Body of pancreas (tissue), 4 donors: ENCODE data around the gene RABGEF1.

ENCODE experiments used
- POLR2A ChIP-seq, 3 donors: fragments of 450-650 bp; IDR thresholded peaks; one replicate each; pipeline ENCODE4 v1.6.1; 2016; ENCODE audit warnings: antibody characterized with exemption in 3 of 3, mild to moderate bottlenecking in 2 of 3
- TF ChIP-seq, protein P1 (sequence below), 7 experiments: fragments of 450-650 bp in 4 of 7; fragments of 200-600 bp in 3 of 7; sonication (generic) in 3 of 7; IDR thresholded peaks; one replicate each; pipeline ENCODE4 v1.5.1; 2016 to 2019; ENCODE audit warnings: antibody characterized with exemption in 7 of 7

DNA sequence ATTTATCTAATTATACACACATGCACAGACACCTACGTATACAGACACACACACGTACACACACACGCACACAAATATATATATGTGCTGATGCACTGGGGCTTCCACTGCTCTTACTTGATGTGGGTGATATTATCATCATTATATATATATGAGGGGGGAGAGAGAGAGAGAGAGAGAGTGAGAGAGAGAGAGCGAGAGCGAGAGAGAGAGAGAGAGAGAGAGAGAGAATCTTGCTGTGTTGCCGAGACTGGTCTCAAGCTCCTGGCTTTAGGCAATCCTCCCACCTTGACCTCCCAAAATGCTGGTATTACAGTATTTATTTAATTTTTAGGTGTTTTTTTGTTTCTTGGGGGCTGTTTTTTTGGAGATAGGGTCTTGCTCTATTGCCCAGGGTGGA is 3.6 kb upstream of the RABGEF1 start:
- TF ChIP-seq, protein P1, sequence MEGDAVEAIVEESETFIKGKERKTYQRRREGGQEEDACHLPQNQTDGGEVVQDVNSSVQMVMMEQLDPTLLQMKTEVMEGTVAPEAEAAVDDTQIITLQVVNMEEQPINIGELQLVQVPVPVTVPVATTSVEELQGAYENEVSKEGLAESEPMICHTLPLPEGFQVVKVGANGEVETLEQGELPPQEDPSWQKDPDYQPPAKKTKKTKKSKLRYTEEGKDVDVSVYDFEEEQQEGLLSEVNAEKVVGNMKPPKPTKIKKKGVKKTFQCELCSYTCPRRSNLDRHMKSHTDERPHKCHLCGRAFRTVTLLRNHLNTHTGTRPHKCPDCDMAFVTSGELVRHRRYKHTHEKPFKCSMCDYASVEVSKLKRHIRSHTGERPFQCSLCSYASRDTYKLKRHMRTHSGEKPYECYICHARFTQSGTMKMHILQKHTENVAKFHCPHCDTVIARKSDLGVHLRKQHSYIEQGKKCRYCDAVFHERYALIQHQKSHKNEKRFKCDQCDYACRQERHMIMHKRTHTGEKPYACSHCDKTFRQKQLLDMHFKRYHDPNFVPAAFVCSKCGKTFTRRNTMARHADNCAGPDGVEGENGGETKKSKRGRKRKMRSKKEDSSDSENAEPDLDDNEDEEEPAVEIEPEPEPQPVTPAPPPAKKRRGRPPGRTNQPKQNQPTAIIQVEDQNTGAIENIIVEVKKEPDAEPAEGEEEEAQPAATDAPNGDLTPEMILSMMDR (IDR thresholded peaks at IDR 0.05) = no peak
- no peak for TF ChIP-seq POLR2A (IDR thresholded peaks at IDR 0.05)
